Renal pelvis (tissue), 4 donors: ENCODE measurements around the gene B9D2. TPM values are rescaled to one million over a fixed set of nuclear protein-coding genes. Genes with fewer than 3 reads are reported as not detected.
A peak's percentile ranks its signal among the peaks of the same experiment; 100 is the strongest.

Experiments
- DNase-seq: peaks from one replicate; pipeline ENCODE4 v3.0.0-alpha.2; 2013
- polyA plus RNA-seq, 3 donors: library from polyadenylated mRNA; unstranded; fragments of 120-200 nt; gene quantifications; one replicate each; pipeline ENCODE4 v1.2.1, GENCODE V29; 2013; ENCODE audit not compliant: insufficient read length in 3 of 3

The B9D2 gene
- polyA plus RNA-seq, 3 donors, result 9.5 to 10.3 (median 10.3) TPM

- DNase-seq, result no peak
Observed at GRCh38 chr19:41316306-41316920, 47.5 kb downstream of the B9D2 start.

DNA sequence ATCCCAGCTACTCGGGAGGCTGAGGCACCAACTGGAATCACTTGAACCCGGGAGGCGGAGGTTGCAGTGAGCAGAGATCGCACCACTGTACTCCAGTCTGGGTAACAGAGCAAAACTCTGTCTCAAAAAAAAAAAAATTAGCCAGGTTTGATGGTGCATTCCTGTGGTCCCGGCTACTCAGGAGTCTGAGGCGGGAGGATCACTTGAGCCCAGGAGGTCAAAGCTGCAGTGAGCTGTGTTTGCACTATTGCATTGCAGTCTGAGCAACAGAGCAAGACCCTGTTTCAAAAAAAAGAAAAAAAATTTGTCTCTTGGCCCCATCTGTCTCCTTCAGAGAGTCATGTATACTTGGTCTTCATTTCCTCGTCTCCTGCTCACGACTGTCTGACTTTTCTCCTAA lies 52.3 kb downstream of the B9D2 start:
- no peak for DNase-seq

GRCh38 chr19:41311072-41311471 lies 52.9 kb downstream of the B9D2 start:
- no peak for DNase-seq

DNA sequence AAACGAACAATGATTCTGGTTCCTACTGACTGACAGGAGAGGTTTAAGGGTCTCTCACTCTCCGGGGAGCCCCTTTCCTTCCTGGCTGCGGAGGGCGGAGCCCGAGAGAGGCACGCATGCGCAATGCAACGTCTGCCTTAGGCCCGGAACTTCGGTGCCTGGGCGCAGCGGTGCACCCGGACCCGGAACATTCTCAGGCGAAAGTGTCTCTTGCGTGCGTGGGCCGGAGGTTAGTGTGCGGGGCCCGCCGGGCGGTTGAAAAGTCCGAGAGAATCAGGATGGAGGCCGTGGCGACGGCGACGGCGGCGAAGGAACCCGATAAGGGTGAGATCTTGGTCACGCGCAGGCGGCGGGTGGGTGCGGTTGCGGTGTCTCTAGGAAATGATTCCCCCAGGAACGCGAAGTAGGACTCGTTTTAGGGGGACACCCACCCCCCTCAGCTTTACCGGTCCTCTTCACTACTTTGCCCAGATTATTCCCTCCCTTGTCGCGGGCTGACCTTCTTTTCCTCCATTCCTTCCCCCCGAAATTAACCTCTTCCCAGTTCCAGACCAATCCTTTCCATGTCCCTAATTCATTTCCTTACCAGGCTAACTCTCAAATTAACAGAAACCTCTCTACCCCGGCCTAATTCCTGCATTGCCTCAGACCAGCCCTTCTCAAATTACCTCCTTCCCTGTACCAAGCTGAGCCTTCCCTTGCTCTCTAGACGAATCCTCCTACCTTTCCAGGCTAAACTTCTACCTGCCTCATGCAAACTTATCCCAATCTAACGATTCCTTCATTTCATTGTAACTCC lies 53.7 kb downstream of the B9D2 start, which contains the start of gene CCDC97:
Gene CCDC97 (plus strand): TSS at position 140 of the 799 bp plus-strand sequence. CDS start 139 bp downstream, at position 279.
- peak; percentile 89 for DNase-seq

GRCh38 chr19:41309180-41310032 lies 54.5 kb downstream of the B9D2 start:
- no peak for DNase-seq

- DNase-seq, result peak; percentile 91
Observed at GRCh38 chr19:41308450-41309179, 55.3 kb downstream of the B9D2 start.

- DNase-seq, result no peak
Observed at GRCh38 chr19:41307954-41308449, 55.9 kb downstream of the B9D2 start.

DNA sequence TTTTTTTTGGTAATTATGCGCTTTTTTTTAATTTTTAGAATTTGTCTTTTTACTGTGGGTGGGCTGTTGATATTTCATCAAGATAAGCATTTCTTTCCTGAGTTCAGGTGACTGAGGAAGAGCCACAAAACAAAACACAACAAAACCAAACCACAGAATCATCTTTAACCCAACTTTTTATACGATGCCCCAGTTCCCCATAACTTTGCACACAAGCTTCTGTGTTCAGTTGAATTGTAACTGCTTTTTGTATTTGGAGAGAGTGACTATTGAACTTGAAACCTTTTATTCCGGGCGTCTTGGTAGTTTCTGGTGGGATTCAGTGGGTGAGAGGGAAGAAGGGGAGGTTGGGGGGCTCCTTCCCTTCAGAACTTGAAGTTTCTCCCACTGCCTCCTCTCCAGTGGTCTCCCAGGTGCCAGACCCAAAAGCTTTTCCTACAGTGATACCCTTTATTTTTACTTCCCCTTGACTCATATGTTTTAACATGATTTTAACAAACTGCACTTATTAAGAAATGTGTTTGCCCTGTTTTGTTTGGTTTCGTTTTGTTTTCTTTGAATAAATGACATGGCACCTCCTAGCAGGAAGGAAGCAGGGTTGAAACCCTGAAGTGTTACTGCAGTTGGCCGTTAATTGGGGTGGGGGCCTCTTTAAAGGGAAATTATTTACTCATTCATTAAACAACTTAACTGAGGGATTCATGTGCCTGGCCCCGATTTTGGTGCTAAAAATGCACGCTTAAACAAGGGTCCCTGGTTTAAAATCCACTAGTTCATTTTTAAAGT lies 56.7 kb downstream of the B9D2 start:
- no peak for DNase-seq

- DNase-seq, result no peak
Observed at GRCh38 chr19:41305927-41306793, 57.8 kb downstream of the B9D2 start.

GRCh38 chr19:41304706-41305483 lies 59.1 kb downstream of the B9D2 start:
- no peak for DNase-seq

Other genes with a start within 250 kb of the B9D2 start
- gene CYP2F1, start 249.7 kb downstream of the B9D2 start, polyA plus RNA-seq, result under 1 TPM in 1 of 3 donors, not detected in 2; 0.23 TPM
- gene CYP2S1, start 170.9 kb downstream of the B9D2 start, polyA plus RNA-seq, result under 1 TPM; 0.36 to 0.62 (median 0.44) TPM
- 10 to 100 TPM; 30.4 to 39.5 (median 30.7) TPM for gene AXL, start 144.9 kb downstream of the B9D2 start, polyA plus RNA-seq
- 100 to 1,000 TPM; 208 to 212 (median 210) TPM for gene HNRNPUL1, start 99.8 kb downstream of the B9D2 start, polyA plus RNA-seq
- gene CCDC97, start 54.0 kb downstream of the B9D2 start, polyA plus RNA-seq, result 10 to 100 TPM; 35.4 to 40.4 (median 35.6) TPM
- gene TGFB1, start 10.2 kb downstream of the B9D2 start, polyA plus RNA-seq, result 10 to 100 TPM; 28.9 to 33.1 (median 29.3) TPM
- gene TMEM91, start 12.4 kb upstream of the B9D2 start, polyA plus RNA-seq, result 10 to 100 TPM; 13.8 to 32.3 (median 25.3) TPM
- gene EXOSC5, start 33.2 kb upstream of the B9D2 start, polyA plus RNA-seq, result 10 to 100 TPM; 18.0 to 21.0 (median 20.0) TPM
- gene BCKDHA, start 33.7 kb upstream of the B9D2 start, polyA plus RNA-seq, result 10 to 100 TPM; 50.1 to 59.1 (median 53.3) TPM
- 1 to 10 TPM; 3.7 to 5.1 (median 4.9) TPM for gene B3GNT8, start 63.2 kb upstream of the B9D2 start, polyA plus RNA-seq
- gene DMAC2, start 75.8 kb upstream of the B9D2 start, polyA plus RNA-seq, result 10 to 100 TPM; 55.8 to 75.8 (median 64.4) TPM
- gene ERICH4, start 79.0 kb upstream of the B9D2 start, polyA plus RNA-seq, result 1 to 10 TPM; 4.3 to 7.5 (median 6.0) TPM
- gene CEACAM21, start 212.0 kb upstream of the B9D2 start, polyA plus RNA-seq, result 1 to 10 TPM; 1.5 to 2.4 (median 1.9) TPM